Bone marrow (tissue), 2 donors: Measurements from ENCODE around the gene SLC38A9.
"Not testable (repeated sequence)": the region's sequence is repeated elsewhere in the genome, so short reads cannot be mapped to it uniquely, and the experiment has no call there.

Experiments
- DNase-seq, 2 donors: peaks; one replicate each; lab custom pipeline; 2025; lab: John Stamatoyannopoulos, UW

SLC38A9 gene

GRCh38 chr5:55712023-55712859 lies at the start of gene SLC38A9:
SLC38A9 (minus strand) TSS chr5:55712324; CDS start chr5:55697958, 14,366 bp downstream.
- DNase-seq: peak; percentile 73 to 80

- DNase-seq: not testable (repeated sequence)
These were observed 49.6 kb upstream of the SLC38A9 start for GRCh38 chr5:55761721-55762120.

GRCh38 chr5:55758714-55759113 lies 46.6 kb upstream of the SLC38A9 start:
- DNase-seq: no peak

- DNase-seq: no peak
These were observed 46.1 kb upstream of the SLC38A9 start for GRCh38 chr5:55758231-55758630.

- no peak for DNase-seq
These were observed 38.4 kb upstream of the SLC38A9 start for GRCh38 chr5:55750499-55750898.

GRCh38 chr5:55750063-55750462 lies 37.9 kb upstream of the SLC38A9 start:
- DNase-seq: no peak

- no peak for DNase-seq
These were observed 37.3 kb upstream of the SLC38A9 start for GRCh38 chr5:55749387-55749786.

GRCh38 chr5:55747778-55748318 lies 35.7 kb upstream of the SLC38A9 start:
- DNase-seq: no peak

GRCh38 chr5:55742778-55743177 lies 30.7 kb upstream of the SLC38A9 start:
- DNase-seq: no peak

- no peak for DNase-seq
These were observed 25.7 kb upstream of the SLC38A9 start, which contains the start of gene DDX4 for GRCh38 chr5:55737793-55738192. DDX4 (plus strand) TSS chr5:55738061; CDS start chr5:55738964, 903 bp downstream.

GRCh38 chr5:55734658-55735057 lies 22.5 kb upstream of the SLC38A9 start:
- no peak for DNase-seq

- DNase-seq: no peak
These were observed 20.5 kb upstream of the SLC38A9 start for GRCh38 chr5:55732585-55732984.

GRCh38 chr5:55731848-55732247 lies 19.7 kb upstream of the SLC38A9 start:
- no peak for DNase-seq

GRCh38 chr5:55724281-55724680 lies 12.2 kb upstream of the SLC38A9 start:
- DNase-seq: no peak

- no peak for DNase-seq
These were observed 8.1 kb upstream of the SLC38A9 start for GRCh38 chr5:55720188-55720703.

GRCh38 chr5:55719026-55719425 lies 6.9 kb upstream of the SLC38A9 start:
- DNase-seq: not testable (repeated sequence)

GRCh38 chr5:55715519-55716078 lies 3.5 kb upstream of the SLC38A9 start:
- DNase-seq: no peak

GRCh38 chr5:55714749-55715148 lies 2.6 kb upstream of the SLC38A9 start:
- DNase-seq: no peak

- no peak for DNase-seq
These were observed 2.2 kb upstream of the SLC38A9 start for GRCh38 chr5:55714339-55714738.

GRCh38 chr5:55713871-55714270 lies 1.7 kb upstream of the SLC38A9 start:
- no peak for DNase-seq

GRCh38 chr5:55711507-55712022 lies 559 bp downstream of the SLC38A9 start:
- DNase-seq: no peak

- no peak for DNase-seq
These were observed 3.4 kb downstream of the SLC38A9 start for GRCh38 chr5:55708732-55709131.

GRCh38 chr5:55706230-55706629 lies 5.9 kb downstream of the SLC38A9 start:
- no peak for DNase-seq
